Left lung (tissue), 10 donors: Measurements from ENCODE around the gene RO60. TPM values are rescaled to one million over a fixed set of nuclear protein-coding genes. Genes with fewer than 3 reads are reported as not detected.

ENCODE experiments used
- ATAC-seq: fragments of 200-7000 bp; cut with Tn5 transposase; one replicate; pipeline ENCODE4 v1.9.1; 2020; ENCODE audit warnings: moderate library complexity
- DNase-seq, 4 donors: peaks; one replicate each; pipeline ENCODE4 v3.0.0-alpha.2; 2013 to 2020
- H3K27ac ChIP-seq, 2 donors: fragments of 200-600 bp; sonication (generic) in 1 of 2; one replicate each; pipeline versions ENCODE4 v1.5.0 to v1.8.0; 2020 to 2021
- H3K27me3 ChIP-seq, 2 donors: fragments of 200-600 bp; sonication (generic) in 1 of 2; one replicate each; pipeline versions ENCODE4 v1.5.0 to v1.8.0; 2020 to 2021
- H3K36me3 ChIP-seq, 2 donors: fragments of 200-600 bp; sonication (generic) in 1 of 2; one replicate each; pipeline versions ENCODE4 v1.5.0 to v1.8.0; 2020 to 2021
- H3K4me1 ChIP-seq, 2 donors: fragments of 200-600 bp; one replicate each; pipeline ENCODE4 v1.8.0; 2021
- H3K4me3 ChIP-seq, 2 donors: fragments of 200-600 bp; sonication (generic) in 1 of 2; one replicate each; pipeline versions ENCODE4 v1.5.0 to v1.8.0; 2020 to 2021; ENCODE audit warnings: mild to moderate bottlenecking in 1 of 2
- H3K9me3 ChIP-seq, 2 donors: fragments of 200-600 bp; sonication (generic) in 1 of 2; one replicate each; pipeline versions ENCODE4 v1.5.0 to v1.8.0; 2020 to 2021
- intact Hi-C, 2 donors: fragments of 100-400 bp; cut with DNase I; formaldehyde crosslinking; loops; one replicate each; pipeline versions ENCODE4 v1.11.2 to v1.14.2; 2022
- polyA plus RNA-seq, 6 donors: library from polyadenylated mRNA; unstranded; fragments of 120-200 nt; gene quantifications; one replicate each; pipeline ENCODE4 v1.2.1, GENCODE V29; 2013; ENCODE audit not compliant: insufficient read length in 6 of 6
- total RNA-seq, 2 donors: library from RNA; stranded (reverse); fragmentation: NEBNext Ultra II Directional; extraction: Animal tissue kit (Norgen Biotek cat#: 25700); gene quantifications; one replicate each; pipeline ENCODE4 v1.2.1, GENCODE V29; 2021
- TF ChIP-seq, protein P1 (sequence below), 2 donors: fragments of 200-600 bp; sonication (generic) in 1 of 2; IDR thresholded peaks; one replicate each; pipeline versions ENCODE4 v1.5.0 to v1.8.0; 2021; ENCODE audit warnings: antibody characterized with exemption in 2 of 2
- donor health status: DM: no; HTN: yes; CAD: no.
- donor health status: DM: no; HTN: no; CAD: no.

RO60 gene
- total and polyA plus RNA-seq, 8 donors = 46.0 to 72.0 (median 50.7) TPM

DNA sequence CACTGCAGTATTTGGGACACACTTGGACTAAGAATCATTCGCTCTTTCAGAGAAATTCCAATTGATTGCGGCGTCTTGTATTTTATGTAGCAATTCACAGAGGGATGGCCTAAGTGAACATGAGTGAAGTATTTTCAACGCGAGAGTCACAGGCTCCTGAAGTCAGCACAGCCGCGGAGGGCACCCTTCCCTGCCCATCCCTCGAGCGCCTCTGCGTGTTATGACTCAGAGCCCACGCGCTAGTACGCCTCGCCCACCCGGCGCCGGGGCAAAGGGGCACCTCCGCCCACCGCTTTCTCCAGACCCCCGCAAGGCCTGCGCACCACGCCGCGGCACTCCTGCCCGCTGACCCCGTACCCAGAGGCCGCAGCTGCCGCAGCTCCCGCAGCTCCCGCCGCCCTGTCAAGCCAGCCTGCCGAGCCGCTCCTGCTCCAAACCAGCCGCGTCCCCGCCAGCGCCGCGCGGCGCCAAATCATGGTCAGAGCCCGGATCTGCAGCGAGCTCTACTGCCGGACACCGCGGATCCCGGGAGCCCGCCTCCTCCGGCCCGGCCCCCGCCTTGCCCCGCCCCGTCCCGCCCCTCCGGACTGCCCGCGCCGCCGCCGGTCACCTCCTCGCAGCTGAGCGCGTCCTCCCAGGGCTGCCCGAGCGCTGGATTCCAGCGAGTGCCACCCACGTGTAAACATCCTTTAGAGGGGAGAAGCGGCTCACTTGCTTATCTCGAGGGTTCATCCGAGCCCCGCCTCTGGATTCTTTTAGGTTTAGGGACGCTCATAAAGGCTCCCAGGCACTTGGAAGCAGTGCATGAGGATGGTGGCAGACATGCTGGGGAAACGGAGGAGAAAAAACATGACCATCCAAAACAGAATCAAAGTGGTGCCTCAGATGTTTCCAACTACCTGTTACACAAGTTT is 45.8 kb downstream of the RO60 start, which contains the start of gene GLRX2:
Gene GLRX2 (minus strand): TSS at position 508 of the 914 bp plus-strand sequence. CDS start 32 bp downstream, at position 476.
- ATAC-seq = peak; percentile 98
- Histone ChIP-seq H3K4me1 (peaks cover 5 to 21% of the 10 kb centered on the region in 2 donors), H3K4me3 (peak within 1 kb of the TSS; percentile 91 to 97), H3K9me3 (no peaks in the 10 kb centered on the region), H3K27me3 (no peaks in the 10 kb centered on the region), H3K36me3 (peaks cover 0 to 8% of the 10 kb centered on the region in 2 donors), H3K27ac (peak within 1 kb of the TSS; percentile 92 to 96)
- DNase-seq = peak; percentile 79 to 98 (median 90)
- TF ChIP-seq, protein P1, sequence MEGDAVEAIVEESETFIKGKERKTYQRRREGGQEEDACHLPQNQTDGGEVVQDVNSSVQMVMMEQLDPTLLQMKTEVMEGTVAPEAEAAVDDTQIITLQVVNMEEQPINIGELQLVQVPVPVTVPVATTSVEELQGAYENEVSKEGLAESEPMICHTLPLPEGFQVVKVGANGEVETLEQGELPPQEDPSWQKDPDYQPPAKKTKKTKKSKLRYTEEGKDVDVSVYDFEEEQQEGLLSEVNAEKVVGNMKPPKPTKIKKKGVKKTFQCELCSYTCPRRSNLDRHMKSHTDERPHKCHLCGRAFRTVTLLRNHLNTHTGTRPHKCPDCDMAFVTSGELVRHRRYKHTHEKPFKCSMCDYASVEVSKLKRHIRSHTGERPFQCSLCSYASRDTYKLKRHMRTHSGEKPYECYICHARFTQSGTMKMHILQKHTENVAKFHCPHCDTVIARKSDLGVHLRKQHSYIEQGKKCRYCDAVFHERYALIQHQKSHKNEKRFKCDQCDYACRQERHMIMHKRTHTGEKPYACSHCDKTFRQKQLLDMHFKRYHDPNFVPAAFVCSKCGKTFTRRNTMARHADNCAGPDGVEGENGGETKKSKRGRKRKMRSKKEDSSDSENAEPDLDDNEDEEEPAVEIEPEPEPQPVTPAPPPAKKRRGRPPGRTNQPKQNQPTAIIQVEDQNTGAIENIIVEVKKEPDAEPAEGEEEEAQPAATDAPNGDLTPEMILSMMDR (IDR thresholded peaks at IDR 0.05) = peak in 1 of 2 donors; percentile 22
- intact Hi-C loops = no loop called here

DNA sequence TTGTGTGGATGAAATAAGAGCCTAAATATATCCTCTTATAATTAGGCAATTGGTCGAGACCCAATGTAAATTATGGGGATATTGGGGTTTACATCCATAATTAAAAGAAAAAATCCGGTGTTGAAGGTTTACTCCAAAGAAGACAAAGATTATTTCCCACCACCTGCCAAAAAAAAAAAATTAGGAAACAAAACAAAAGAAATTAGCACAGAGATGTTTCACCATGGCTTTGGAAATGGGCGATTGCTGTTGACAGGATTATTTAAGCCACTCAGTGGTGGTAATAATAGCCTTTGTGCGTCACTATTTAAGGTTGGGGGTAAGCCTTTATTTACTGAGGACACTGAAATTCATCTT is 46.4 kb downstream of the RO60 start:
- H3K9me3 ChIP-seq = no peaks in the 10 kb centered on the region
- DNase-seq (no peak), ATAC-seq (no peak)
- H3K27me3 ChIP-seq = no peaks in the 10 kb centered on the region
- peak overlapping the region; percentile 92 to 96 for H3K27ac ChIP-seq
- H3K4me1 ChIP-seq = peaks cover 5 to 21% of the 10 kb centered on the region in 2 donors
- H3K4me3 ChIP-seq = peak overlapping the region; percentile 91 to 97
- peaks cover 0 to 1% of the 10 kb centered on the region in 2 donors for H3K36me3 ChIP-seq
- intact Hi-C loops = no loop called here
- TF ChIP-seq, protein P1 (IDR thresholded peaks at IDR 0.05) = no peak

DNA sequence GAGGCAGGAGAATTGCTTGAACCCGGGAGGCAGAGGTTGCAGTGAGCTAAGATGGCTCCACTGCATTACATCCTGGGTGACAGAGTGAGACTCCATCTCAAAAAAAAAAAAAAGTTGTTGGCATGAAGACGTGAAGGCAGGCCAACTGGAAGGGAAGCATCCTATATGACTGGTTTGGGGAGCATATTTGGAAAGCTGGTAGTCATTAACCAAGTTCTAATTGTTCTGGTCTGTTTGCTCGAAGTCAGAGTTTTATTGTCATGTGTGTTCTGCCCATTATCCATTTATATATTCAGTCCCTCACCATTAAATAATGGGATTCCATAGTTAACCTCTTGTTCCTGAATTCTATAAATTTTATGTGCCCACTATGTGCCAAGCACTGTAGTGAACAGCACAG is 49.1 kb downstream of the RO60 start:
- Histone ChIP-seq H3K27ac (no peak overlapping the region), H3K4me1 (peaks cover 5 to 31% of the 10 kb centered on the region in 2 donors), H3K9me3 (no peaks in the 10 kb centered on the region), H3K27me3 (no peaks in the 10 kb centered on the region), H3K4me3 (no peak overlapping the region), H3K36me3 (no peaks in the 10 kb centered on the region)
- no peak for DNase-seq
- ATAC-seq = no peak
- TF ChIP-seq, protein P1 (IDR thresholded peaks at IDR 0.05) = no peak
- intact Hi-C loops = no loop called here

Other genes starting within 250 kb of the RO60 start
- gene UCHL5, start 252 bp upstream of the RO60 start, total RNA-seq = 10 to 100 TPM; 27.9 to 38.7 TPM
- gene UCHL5, start 252 bp upstream of the RO60 start, polyA plus RNA-seq = 10 to 100 TPM; 42.3 to 48.7 (median 46.7) TPM
- 10 to 100 TPM; 19.4 to 24.7 TPM for gene GLRX2, start 45.8 kb downstream of the RO60 start, total RNA-seq
- 10 to 100 TPM; 11.0 to 14.3 (median 13.0) TPM for gene GLRX2, start 45.8 kb downstream of the RO60 start, polyA plus RNA-seq
- 10 to 100 TPM; 48.1 to 56.4 TPM for gene CDC73, start 62.4 kb downstream of the RO60 start, total RNA-seq
- gene CDC73, start 62.4 kb downstream of the RO60 start, polyA plus RNA-seq = 10 to 100 TPM; 45.2 to 56.2 (median 53.2) TPM
- gene B3GALT2, start 127.0 kb downstream of the RO60 start, total RNA-seq = 1 to 10 TPM; 1.9 to 5.1 TPM
- 10 to 100 TPM; 15.2 to 26.5 (median 20.4) TPM for gene B3GALT2, start 127.0 kb downstream of the RO60 start, polyA plus RNA-seq